HepG2 (cell line): Measurements from ENCODE around the gene EWSR1. TPM values are rescaled to one million over a fixed set of nuclear protein-coding genes. Genes with fewer than 3 reads are reported as not detected.
A peak's percentile ranks its signal among the peaks of the same experiment; 100 is the strongest.

ENCODE experiments used
- ARID4A ChIP-seq: sonication (generic); formaldehyde crosslinking; IDR thresholded peaks from 2 replicates; pipeline ENCODE4 v1.5.0; 2020; ENCODE audit warnings: mild to moderate bottlenecking, missing genetic modification reagents, borderline replicate concordance
- LCORL ChIP-seq, 2 experiments: fragments of 450-650 bp in 1 of 2; sonication (generic) in 1 of 2; formaldehyde crosslinking in 1 of 2; IDR thresholded peaks; 2 replicates each; pipeline versions ENCODE4 v1.5.0 to v1.6.1; 2017 to 2020; ENCODE audit warnings: antibody characterized with exemption in 1 of 2, missing genetic modification reagents in 1 of 2
- ZBTB33 ChIP-seq: sonication (generic); formaldehyde crosslinking; IDR thresholded peaks from 2 replicates; pipeline ENCODE4 v1.4.0; 2020; ENCODE audit warnings: missing genetic modification reagents
- ZNF687 ChIP-seq: sonication (generic); formaldehyde crosslinking; IDR thresholded peaks from 2 replicates; pipeline ENCODE4 v1.5.1; 2020; ENCODE audit warnings: mild to moderate bottlenecking, missing genetic modification reagents, moderate library complexity
- polyA plus RNA-seq, 8 experiments: library from polyadenylated mRNA; depleted of rRNA in 3 of 8; stranded (reverse) in 7 of 8; unstranded in 1 of 8; fragments of >200 nt; fragmentation: Illumina TruSeq in 4 of 8; extraction: Trizol in 4 of 8; gene quantifications; 2 replicates each; pipeline versions ENCODE4 v1.2.1 to v1.2.3, GENCODE V29; 2011 to 2016; ENCODE audit warnings: low read depth in 4 of 8, missing spikeins in 1 of 8, mixed read lengths in 1 of 8; ENCODE audit not compliant: insufficient read depth in 1 of 8
- total RNA-seq, 5 experiments: library from RNA; depleted of rRNA; stranded (reverse); fragments of >200 nt; fragmentation: Illumina TruSeq; extraction: Trizol; gene quantifications; 2 replicates each; pipeline ENCODE4 v1.2.3, GENCODE V29; 2016; ENCODE audit warnings: low read depth in 1 of 5

The EWSR1 gene
- total and polyA plus RNA-seq, 2 of the 13 experiments (the other 11 are each of a cell fraction or from before 2014, with no cell fraction given), result 211 to 326 TPM

- TF ChIP-seq ARID4A (peak; percentile 46; the same call in 1 of the 2 replicates), LCORL (IDR thresholded peaks at IDR 0.05) (no peak), LCORL (CRISPR knock-in tag; IDR thresholded peaks at IDR 0.05) (no peak), ZBTB33 (CRISPR knock-in tag) (no peak), ZNF687 (CRISPR knock-in tag) (peak; percentile 28)
These were observed 42.8 kb downstream of the EWSR1 start (continued) for GRCh38 chr22:29310863-29311339.
